GM19240 (cell line): Measurements from ENCODE around the gene DPH2.

Experiments used
- DNase-seq: peaks from one replicate; pipeline ENCODE4 v3.0.0; 2011; ENCODE audit warnings: low spot score; ENCODE audit not compliant: insufficient read length

The DPH2 gene

DNA sequence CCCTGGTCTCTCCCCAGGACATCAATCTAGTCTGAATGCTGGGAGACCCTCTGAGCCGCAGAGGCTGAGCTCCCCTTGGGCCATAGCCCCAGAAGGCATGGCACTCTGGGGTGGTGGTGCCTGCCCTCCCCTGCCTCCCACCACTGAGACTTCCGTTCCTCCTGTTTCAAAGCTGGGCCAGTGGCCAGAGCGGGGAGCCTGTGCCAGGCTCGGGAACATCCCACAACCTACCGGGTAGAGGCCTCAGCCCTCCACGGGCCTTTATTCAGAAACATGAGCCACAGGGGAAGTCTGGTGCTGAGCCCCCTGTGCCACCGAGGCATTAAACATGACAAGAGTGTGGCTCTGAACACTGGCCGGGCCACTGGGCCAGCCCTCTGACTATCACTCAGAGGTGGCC lies 29.6 kb downstream of the DPH2 start:
- no peak for DNase-seq

DNA sequence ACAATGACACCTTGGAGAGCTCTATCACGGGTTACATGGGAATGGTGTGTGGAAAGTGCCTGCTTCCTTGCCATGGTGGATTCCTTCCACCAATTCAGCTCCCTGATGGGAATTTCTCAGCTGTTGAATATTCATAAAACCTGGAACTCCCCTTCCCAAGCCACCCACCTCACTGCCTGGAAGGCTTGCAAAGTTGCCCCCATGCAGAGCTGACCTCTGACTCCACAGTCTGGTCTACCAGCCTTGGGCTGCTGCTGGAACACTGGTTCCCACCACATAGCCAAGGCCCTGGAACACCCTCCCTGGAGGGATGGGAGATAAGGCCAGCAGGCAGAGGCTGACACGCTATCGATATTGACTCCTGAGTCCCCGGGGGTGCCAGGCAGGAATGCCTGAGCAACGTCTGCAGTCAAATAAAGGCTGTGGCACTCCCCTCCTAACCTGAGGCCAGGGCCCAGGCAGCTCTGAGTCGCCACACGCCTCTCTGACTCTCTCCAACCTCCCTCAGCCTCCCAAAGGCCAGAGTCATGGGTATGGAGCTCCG lies 30.4 kb downstream of the DPH2 start:
- no peak for DNase-seq

- no peak for DNase-seq
Measured at GRCh38 chr1:44002165-44002564, 32.4 kb downstream of the DPH2 start.

- no peak for DNase-seq
Measured at GRCh38 chr1:44002606-44003157, 32.9 kb downstream of the DPH2 start.

DNA sequence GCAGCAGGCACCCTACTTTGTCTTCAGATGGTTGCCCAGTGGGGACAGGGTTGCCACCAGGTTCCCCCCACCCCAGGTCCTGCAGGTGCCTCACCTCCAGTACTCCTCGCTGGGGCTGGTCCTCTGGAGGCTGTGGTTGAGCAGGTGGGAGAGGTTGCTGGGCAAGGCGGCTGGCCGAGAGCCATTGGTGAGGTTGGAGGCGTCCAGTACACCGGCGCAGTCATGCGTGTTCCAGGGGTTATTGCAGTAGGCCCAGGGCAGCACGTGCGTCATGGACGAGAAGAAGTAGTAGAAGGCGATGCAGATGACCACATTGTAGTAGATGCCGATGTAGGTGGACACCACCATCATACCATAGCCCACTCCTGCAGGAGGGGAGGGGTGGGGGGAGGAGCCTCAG lies 38.4 kb downstream of the DPH2 start:
- DNase-seq, result no peak

DNA sequence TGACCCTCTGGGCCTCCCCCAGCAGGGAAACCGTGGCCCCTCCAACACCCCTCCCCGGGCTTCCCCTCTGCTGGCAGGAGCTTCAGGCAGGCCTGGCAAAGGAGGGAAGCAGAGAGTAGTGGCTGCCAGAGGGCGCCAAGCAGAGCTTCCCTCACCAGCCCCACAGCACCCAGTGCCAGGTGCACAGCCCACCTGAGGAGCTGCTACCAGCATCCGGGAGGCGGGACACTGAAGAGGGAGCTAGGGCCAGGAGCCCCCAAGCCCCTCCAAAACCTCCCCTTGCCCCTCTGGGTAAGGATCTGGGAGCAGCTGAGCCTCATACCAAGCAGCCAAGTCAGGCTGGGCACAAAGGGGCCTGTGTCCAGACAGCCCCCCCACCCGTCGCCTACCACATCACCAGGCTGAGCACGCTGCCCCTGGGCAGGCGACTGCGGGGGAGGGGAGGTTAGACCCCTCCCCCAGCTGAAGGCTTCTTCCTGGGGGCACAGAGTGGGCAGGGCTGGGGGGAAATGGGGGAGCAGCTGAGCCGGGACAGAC lies 41.2 kb downstream of the DPH2 start:
- DNase-seq, result no peak

DNA sequence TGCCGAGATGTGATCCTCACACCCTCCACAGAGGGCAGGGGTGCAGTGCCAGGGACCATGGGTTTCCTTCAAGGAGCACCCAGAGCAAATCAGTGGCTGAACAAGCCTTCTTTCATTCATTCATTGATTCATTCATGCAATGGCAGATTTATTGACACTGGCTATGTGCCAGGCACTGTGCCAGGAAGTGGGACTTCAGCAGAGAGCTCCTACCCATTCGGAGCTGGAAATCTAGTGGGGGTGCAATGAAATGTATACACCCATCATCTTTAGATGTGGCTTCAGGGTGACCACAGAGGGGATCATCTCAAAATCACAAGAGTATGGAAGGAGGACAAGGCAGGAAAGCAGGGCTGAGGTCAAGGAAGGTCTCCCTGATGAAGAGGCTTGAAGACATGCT lies 42.6 kb downstream of the DPH2 start:
- DNase-seq, result no peak

- no peak for DNase-seq
Measured at GRCh38 chr1:44012941-44013609, 43.3 kb downstream of the DPH2 start.

DNA sequence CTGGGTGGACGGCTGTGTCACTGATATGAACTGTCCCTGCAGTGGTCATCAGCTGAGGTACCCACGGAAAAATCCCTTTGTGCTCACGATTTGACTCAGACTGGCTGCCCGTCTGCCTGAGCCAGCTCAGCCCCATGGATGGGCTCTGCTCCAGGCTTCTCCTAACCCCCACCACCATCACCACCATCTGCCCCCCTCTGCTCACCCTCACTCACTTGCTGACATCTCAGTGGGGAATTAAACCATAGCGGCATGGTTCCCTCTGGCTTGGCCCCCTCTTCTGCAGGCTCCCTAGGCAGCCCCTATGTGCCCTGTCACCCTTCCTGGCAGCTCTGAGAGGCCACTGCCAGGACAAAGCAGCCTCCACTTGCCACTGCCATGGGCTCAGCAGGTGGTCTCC lies 44.1 kb downstream of the DPH2 start:
- no peak for DNase-seq

- DNase-seq, result no peak
Measured at GRCh38 chr1:44014365-44015104, 44.7 kb downstream of the DPH2 start.

DNA sequence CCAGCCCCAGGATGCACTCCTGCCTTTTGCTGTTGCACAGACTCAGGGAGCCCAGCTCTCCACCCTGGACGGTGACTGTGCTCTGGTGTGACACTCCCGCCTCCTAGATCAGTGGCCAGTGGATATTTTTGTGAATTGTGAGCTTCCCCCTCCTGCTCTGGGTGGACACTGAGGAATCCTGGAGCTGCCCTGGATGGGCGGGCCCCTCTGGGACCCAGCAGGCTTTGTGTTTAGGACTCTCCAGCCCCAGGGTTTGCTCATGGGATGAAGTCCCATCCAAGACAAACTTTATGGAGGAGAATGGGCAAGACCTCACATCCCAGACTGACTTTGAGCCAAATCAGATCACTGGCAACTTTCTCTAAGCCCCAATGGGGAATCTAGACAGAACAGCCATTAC lies 45.4 kb downstream of the DPH2 start:
- DNase-seq, result no peak

DNA sequence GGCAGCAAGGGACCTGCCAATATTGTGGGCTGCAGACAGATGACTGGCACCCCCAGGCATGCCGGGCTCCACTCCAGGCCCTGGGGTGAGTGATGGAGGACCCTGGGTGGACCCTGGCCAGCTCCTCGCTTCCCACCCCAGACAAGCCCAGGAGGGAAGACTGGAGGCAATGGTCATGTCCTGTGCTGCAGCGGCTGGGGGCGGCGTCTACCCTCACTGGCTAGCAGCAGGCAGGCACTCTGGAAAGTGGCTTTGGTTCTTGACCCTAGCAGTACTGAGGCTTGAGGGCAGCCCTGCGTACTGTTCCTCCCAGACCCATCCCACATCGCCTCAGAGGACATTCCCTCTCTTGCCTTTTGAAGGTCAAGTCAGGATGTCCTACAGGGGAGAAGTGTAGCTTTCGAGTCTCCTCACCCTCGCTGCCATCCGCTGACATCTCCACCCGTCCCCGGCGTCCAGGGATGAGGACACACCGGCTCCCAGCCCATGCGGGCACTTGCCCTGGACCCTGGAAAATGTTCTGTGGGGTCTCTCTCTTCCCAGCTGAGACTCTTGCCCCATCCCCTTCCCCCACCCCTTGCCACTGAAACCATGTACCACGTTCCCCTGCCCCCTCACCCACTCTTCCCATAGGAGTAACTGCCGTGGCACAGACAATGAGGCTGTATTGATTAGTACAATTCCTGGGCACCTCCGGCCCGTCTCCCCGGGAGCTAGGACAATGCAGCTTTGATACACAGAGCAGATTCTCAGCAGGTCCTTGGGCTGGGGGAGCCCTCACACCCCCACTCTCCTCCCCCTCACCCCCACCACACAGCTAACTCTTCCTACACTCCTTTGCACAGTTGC lies 46.5 kb downstream of the DPH2 start:
- DNase-seq, result no peak

DNA sequence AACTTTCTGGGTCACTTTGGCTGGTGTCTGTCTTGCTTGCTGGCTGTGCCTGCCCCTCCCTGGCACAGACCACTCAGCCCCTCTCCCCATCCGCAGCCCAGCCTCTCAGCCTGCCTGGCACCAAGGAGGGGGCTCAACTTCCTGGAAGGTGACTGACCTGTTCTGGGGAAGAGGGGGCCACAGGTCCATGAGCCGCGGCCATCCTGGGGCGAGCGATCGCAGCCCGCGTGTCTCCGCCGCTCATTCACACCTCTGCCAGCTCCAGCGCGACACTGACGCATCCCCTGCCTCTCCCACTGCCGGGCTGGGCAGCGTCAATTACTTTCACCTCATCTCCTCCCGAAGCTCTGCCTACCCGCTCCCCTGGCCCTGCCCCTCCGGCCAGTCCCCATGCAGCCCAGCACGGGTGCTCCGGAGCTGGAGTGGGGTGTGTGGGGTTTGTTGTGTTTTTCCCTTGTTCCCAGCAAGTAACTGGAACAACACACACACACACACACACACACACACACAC lies 47.1 kb downstream of the DPH2 start:
- no peak for DNase-seq

DNA sequence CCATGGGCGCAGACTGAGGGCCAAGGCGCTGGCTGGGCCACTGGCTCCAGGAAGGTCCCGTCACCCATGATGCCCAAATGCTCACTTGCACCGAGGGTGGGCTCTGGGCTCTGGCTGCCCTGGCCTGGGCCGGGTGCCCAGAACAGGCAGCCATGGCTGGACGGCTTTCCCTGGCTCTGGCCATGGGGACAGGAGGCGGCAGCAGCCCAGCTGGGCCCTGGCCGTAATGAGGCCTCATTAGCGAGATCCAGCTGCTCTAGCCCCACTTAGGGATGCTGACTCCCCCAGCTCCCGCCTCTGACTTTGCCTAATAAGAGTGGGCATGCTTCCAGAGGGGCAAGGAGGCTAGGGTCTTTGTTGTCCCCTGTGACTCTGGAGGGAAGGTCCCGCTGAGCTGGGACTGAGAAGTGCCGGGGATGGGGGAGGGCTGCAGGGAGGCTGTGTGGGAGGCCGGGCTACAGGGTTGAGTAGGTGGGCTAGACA lies 49.7 kb downstream of the DPH2 start:
- no peak for DNase-seq

GRCh38 chr1:44020464-44020863 lies 50.7 kb downstream of the DPH2 start:
- no peak for DNase-seq

- no peak for DNase-seq
Measured at GRCh38 chr1:44021156-44021555, 51.3 kb downstream of the DPH2 start.

DNA sequence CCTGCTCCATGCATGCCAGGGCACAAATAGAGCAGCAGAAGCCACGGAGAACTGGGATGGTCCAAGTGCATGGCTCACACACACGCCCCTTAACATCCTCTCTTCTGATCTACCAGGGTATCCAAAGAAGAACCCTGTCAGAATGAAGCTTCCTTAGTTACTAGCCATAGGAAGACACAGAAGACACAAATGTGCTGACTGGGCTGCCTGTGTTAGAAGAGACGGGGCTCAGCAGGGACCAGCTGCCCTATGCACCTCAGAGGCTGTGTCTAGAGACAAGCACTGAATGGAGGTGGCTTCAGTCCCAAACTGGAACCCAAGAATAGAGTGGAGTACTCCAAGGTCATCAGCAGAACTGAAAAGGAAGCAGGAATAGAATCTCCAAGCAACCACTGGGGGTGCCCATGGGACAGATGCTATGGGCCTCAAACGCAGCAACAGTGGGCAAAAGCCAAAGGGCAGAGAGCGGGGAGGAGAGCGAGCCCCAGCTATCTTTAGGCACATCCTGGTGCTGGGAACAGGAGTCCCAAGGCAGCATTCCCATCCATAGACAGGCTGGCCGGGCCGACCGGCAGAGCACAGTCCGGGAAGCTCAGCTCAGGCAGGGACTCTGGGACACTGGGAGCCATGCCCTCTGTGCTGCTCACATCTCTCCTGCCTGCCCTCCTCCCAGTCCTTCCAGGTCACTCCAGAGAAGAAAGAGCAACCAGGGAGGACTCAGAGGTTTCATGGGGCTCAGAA lies 51.9 kb downstream of the DPH2 start:
- no peak for DNase-seq
